H1 (cell line): ENCODE measurements around the gene C11orf42. TPM values are rescaled to one million over a fixed set of nuclear protein-coding genes. Genes with fewer than 3 reads are reported as not detected.

Experiments used
- CTCF ChIA-PET: fragments of 300-600 bp; sonication (Branson Sonifier 250); formaldehyde crosslinking; loops from one replicate; lab custom pipeline; 2021; ENCODE audit not compliant: partially characterized antibody; lab: Charles Lee
- POLR2A ChIA-PET: fragments of 300-600 bp; sonication (Branson Sonifier 250); formaldehyde crosslinking; loops from one replicate; lab custom pipeline; 2021; ENCODE audit warnings: inconsistent platforms; ENCODE audit not compliant: partially characterized antibody; lab: Charles Lee
- DNase-seq, 2 experiments: peaks; one replicate each; pipeline versions ENCODE4 v3.0.0 to v3.0.0-alpha.2; 2010 to 2022; ENCODE audit warnings: low spot score in 2 of 2, low read depth in 1 of 2, mixed read lengths in 1 of 2
- FAIRE-seq: peaks from 2 replicates; lab custom pipeline; 2011; peaks lifted over from hg19 to GRCh38; lab: Jason Lieb, UNC
- H2AFZ ChIP-seq: 2 replicates; pipeline ENCODE4 v1.8.1; 2012; ENCODE audit warnings: low read length, inconsistent platforms
- H2AK5ac ChIP-seq: 2 replicates; pipeline ENCODE4 v1.6.1; 2013; ENCODE audit warnings: low read depth, low read length
- H2BK120ac ChIP-seq: replicated peaks from 2 replicates; pipeline ENCODE3; 2013; ENCODE audit warnings: low read depth, low read length, inconsistent platforms
- H2BK12ac ChIP-seq: 2 replicates; pipeline ENCODE4 v1.6.1; 2013; ENCODE audit warnings: low read depth, low read length
- H2BK15ac ChIP-seq: 2 replicates; pipeline ENCODE4 v1.6.1; 2013; ENCODE audit warnings: low read length
- H2BK20ac ChIP-seq: 2 replicates; pipeline ENCODE4 v1.6.1; 2013; ENCODE audit warnings: low read length
- H2BK5ac ChIP-seq: 2 replicates; pipeline ENCODE4 v1.6.1; 2013; ENCODE audit warnings: low read depth, low read length
- H3K14ac ChIP-seq: 2 replicates; pipeline ENCODE4 v1.6.1; 2013; ENCODE audit warnings: inconsistent platforms; ENCODE audit not compliant: insufficient read length
- H3K18ac ChIP-seq: 2 replicates; pipeline ENCODE4 v1.6.1; 2013; ENCODE audit warnings: low read length; ENCODE audit errors: extremely low read depth
- H3K23ac ChIP-seq: 2 replicates; pipeline ENCODE4 v1.6.1; 2013; ENCODE audit warnings: inconsistent platforms; ENCODE audit not compliant: insufficient read length
- H3K23me2 ChIP-seq: 2 replicates; pipeline ENCODE4 v1.6.1; 2013; ENCODE audit warnings: low read depth, low read length
- H3K27ac ChIP-seq: 2 replicates; pipeline ENCODE4 v1.6.1; 2011; ENCODE audit warnings: low read depth, low read length, inconsistent platforms
- H3K27me3 ChIP-seq, 4 experiments: replicated peaks in 1 of 4; 1 replicate in 1 of 4; 2 replicates in 3 of 4; pipeline versions ENCODE4 v1.6.1 to v1.8.1; 2011 to 2013; ENCODE audit warnings: low read length in 3 of 4, mild to moderate bottlenecking in 3 of 4, inconsistent platforms in 2 of 4, mixed read lengths in 2 of 4, moderate library complexity in 1 of 4; ENCODE audit not compliant: control insufficient read depth in 3 of 4, insufficient read depth in 3 of 4; ENCODE audit errors: extremely low read depth in 1 of 4
- H3K36me3 ChIP-seq, 4 experiments: 2 replicates each; pipeline versions ENCODE4 v1.6.1 to v1.8.1; 2011 to 2013; ENCODE audit warnings: mild to moderate bottlenecking in 4 of 4, low read length in 3 of 4, moderate library complexity in 2 of 4, control low read depth in 1 of 4, inconsistent platforms in 1 of 4; ENCODE audit not compliant: insufficient read depth in 4 of 4, control insufficient read depth in 2 of 4
- H3K4ac ChIP-seq: replicated peaks from 2 replicates; pipeline ENCODE3; 2013; ENCODE audit warnings: low read length, low read depth, mixed read lengths, inconsistent platforms; ENCODE audit not compliant: insufficient read length
- H3K4me1 ChIP-seq, 4 experiments: replicated peaks in 1 of 4; 1 replicate in 1 of 4; 2 replicates in 3 of 4; pipeline versions ENCODE4 v1.6.1 to v1.8.1; 2011 to 2013; ENCODE audit warnings: low read length in 3 of 4, inconsistent platforms in 2 of 4, mixed read lengths in 1 of 4; ENCODE audit not compliant: insufficient read depth in 4 of 4, control insufficient read depth in 3 of 4
- H3K4me2 ChIP-seq, 2 experiments: 2 replicates each; pipeline versions ENCODE4 v1.6.1 to v1.8.1; 2011 to 2013; ENCODE audit warnings: low read depth in 2 of 2, low read length in 2 of 2, control low read depth in 1 of 2, inconsistent platforms in 1 of 2, mild to moderate bottlenecking in 1 of 2; ENCODE audit not compliant: insufficient read depth in 1 of 2
- H3K4me3 ChIP-seq, 4 experiments: fragments of 200-600, 300-600 bp in 1 of 4; sonication (generic), shearing (Covaris generic), sonication (Bioruptor Twin) in 1 of 4; 2 replicates each; pipeline versions ENCODE4 v1.5.1 to v1.8.1; 2011 to 2016; ENCODE audit warnings: low read length in 4 of 4, low read depth in 3 of 4, control low read depth in 2 of 4, inconsistent platforms in 2 of 4, mild to moderate bottlenecking in 2 of 4, mixed read lengths in 1 of 4, moderate library complexity in 1 of 4; ENCODE audit not compliant: insufficient read depth in 2 of 4; ENCODE audit errors: extremely low read depth in 1 of 4
- H3K56ac ChIP-seq: replicated peaks from 2 replicates; pipeline ENCODE3; 2013; ENCODE audit warnings: low read depth, mild to moderate bottlenecking, mixed read lengths, low read length, inconsistent platforms; ENCODE audit not compliant: insufficient read length
- H3K79me1 ChIP-seq: 2 replicates; pipeline ENCODE4 v1.6.1; 2013; ENCODE audit warnings: low read depth, low read length, control low read depth
- H3K79me2 ChIP-seq, 2 experiments: 2 replicates each; pipeline versions ENCODE4 v1.6.1 to v1.8.1; 2012 to 2013; ENCODE audit warnings: low read length in 2 of 2, mild to moderate bottlenecking in 2 of 2, inconsistent platforms in 1 of 2; ENCODE audit not compliant: insufficient read depth in 2 of 2, control insufficient read depth in 1 of 2
- H3K9ac ChIP-seq, 4 experiments: replicated peaks in 1 of 4; 1 replicate in 1 of 4; 2 replicates in 3 of 4; pipeline versions ENCODE4 v1.6.1 to v1.8.1; 2011 to 2013; ENCODE audit warnings: low read depth in 3 of 4, low read length in 3 of 4, control low read depth in 2 of 4, mild to moderate bottlenecking in 2 of 4, moderate library complexity in 2 of 4, inconsistent platforms in 1 of 4; ENCODE audit errors: extremely low read depth in 1 of 4
- H3K9me3 ChIP-seq, 2 experiments: 2 replicates each; pipeline versions ENCODE4 v1.6.1 to v1.8.1; 2012 to 2013; ENCODE audit warnings: mild to moderate bottlenecking in 2 of 2, moderate library complexity in 2 of 2, control low read depth in 1 of 2, inconsistent platforms in 1 of 2, low read depth in 1 of 2, low read length in 1 of 2, mixed read lengths in 1 of 2; ENCODE audit not compliant: insufficient read depth in 2 of 2
- H4K20me1 ChIP-seq, 2 experiments: replicated peaks in 1 of 2; 2 replicates each; pipeline versions ENCODE3 to v1.8.1; 2011 to 2013; ENCODE audit warnings: inconsistent platforms in 2 of 2, low read length in 2 of 2, mild to moderate bottlenecking in 1 of 2; ENCODE audit not compliant: insufficient read depth in 2 of 2, control insufficient read depth in 1 of 2
- H4K5ac ChIP-seq: 2 replicates; pipeline ENCODE4 v1.6.1; 2013; ENCODE audit warnings: low read length, low read depth, mixed read lengths, inconsistent platforms; ENCODE audit not compliant: insufficient read length
- H4K8ac ChIP-seq: 2 replicates; pipeline ENCODE4 v1.8.0; 2013; ENCODE audit warnings: mild to moderate bottlenecking, moderate library complexity, low read length, inconsistent platforms; ENCODE audit not compliant: insufficient read depth; ENCODE audit errors: extremely low read depth
- H4K91ac ChIP-seq: replicated peaks from 2 replicates; pipeline ENCODE3; 2013; ENCODE audit warnings: low read length, mixed read lengths, inconsistent platforms; ENCODE audit not compliant: insufficient read length
- ATF2 ChIP-seq: IDR thresholded peaks from 2 replicates; pipeline ENCODE4 v1.6.1; 2012; ENCODE audit warnings: low read length, inconsistent platforms
- BACH1 ChIP-seq: IDR thresholded peaks from 2 replicates; pipeline ENCODE4 v1.6.1; 2012; ENCODE audit warnings: low read length, improper control_type of control experiment
- CBX8 ChIP-seq: fragments of 300-800, 300-1000 bp; sonication (generic); IDR thresholded peaks from 2 replicates; pipeline ENCODE4 v1.7.1; 2016; ENCODE audit warnings: low read depth, low read length, borderline replicate concordance
- CHD2 ChIP-seq: IDR thresholded peaks from 2 replicates; pipeline ENCODE4 v1.6.1; 2012; ENCODE audit warnings: low read length, improper control_type of control experiment
- CTBP2 ChIP-seq: IDR thresholded peaks from 2 replicates; pipeline ENCODE4 v1.7.0; 2011; ENCODE audit warnings: borderline replicate concordance, mild to moderate bottlenecking, moderate library complexity, mixed read lengths, low read length; ENCODE audit not compliant: insufficient read depth, insufficient read length
- FOSL1 ChIP-seq: IDR thresholded peaks from 2 replicates; pipeline ENCODE4 v1.6.1; 2011; ENCODE audit warnings: mild to moderate bottlenecking, low read depth, low read length, moderate library complexity; ENCODE audit not compliant: insufficient read depth
- KDM5A ChIP-seq: fragments of 200-600 bp; IDR thresholded peaks from 2 replicates; pipeline ENCODE4 v1.7.1; 2012; ENCODE audit warnings: mild to moderate bottlenecking, low read length, inconsistent platforms, mixed read lengths
- POLR2A ChIP-seq, 2 experiments: IDR thresholded peaks; 1 replicate in 1 of 2; 2 replicates in 1 of 2; pipeline ENCODE4 v1.6.1; 2011; ENCODE audit warnings: low read depth in 2 of 2, low read length in 2 of 2, mild to moderate bottlenecking in 2 of 2; ENCODE audit errors: control extremely low read depth in 1 of 2
- POLR2AphosphoS5 ChIP-seq: IDR thresholded peaks from 2 replicates; pipeline ENCODE4 v1.6.1; 2011; ENCODE audit warnings: low read depth, low read length
- POU5F1 ChIP-seq: IDR thresholded peaks from 2 replicates; pipeline ENCODE4 v1.6.1; 2011; ENCODE audit warnings: low read depth, mild to moderate bottlenecking, low read length, moderate library complexity
- RAD21 ChIP-seq, 2 experiments: IDR thresholded peaks in 1 of 2; conservative IDR thresholded peaks in 1 of 2; 2 replicates each; pipeline ENCODE4 v1.6.1; 2011; ENCODE audit warnings: low read depth in 2 of 2, low read length in 2 of 2, improper control_type of control experiment in 1 of 2, inconsistent platforms in 1 of 2, mild to moderate bottlenecking in 1 of 2, moderate library complexity in 1 of 2
- USF2 ChIP-seq: IDR thresholded peaks from 2 replicates; pipeline ENCODE4 v1.6.1; 2011; ENCODE audit warnings: low read length, improper control_type of control experiment
- WGBS, 2 experiments: shearing (Covaris generic) in 1 of 2; methylation state at CpG; one replicate each; pipeline versions ENCODE4 v1.1.6 to v1.1.7; 2013 to 2015; ENCODE audit warnings: low lambda C conversion rate in 2 of 2, mixed read lengths in 2 of 2, inconsistent platforms in 1 of 2, low coverage in 1 of 2, missing lambda C conversion rate in 1 of 2; ENCODE audit not compliant: insufficient replicate concordance in 2 of 2, insufficient coverage in 1 of 2, insufficient read length in 1 of 2; ENCODE audit errors: extremely low coverage in 1 of 2, missing lambda C conversion rate in 1 of 2; 5-methylcytosine and 5-hydroxymethylcytosine counted together
- polyA plus RNA-seq, 7 experiments: library from polyadenylated mRNA; depleted of rRNA in 3 of 7; stranded (reverse) in 5 of 7; unstranded in 2 of 7; fragments of >200 nt in 5 of 7; fragments of 200-250 nt in 2 of 7; gene quantifications; 1 replicate in 5 of 7; 2 replicates in 1 of 7; 4 replicates in 1 of 7; pipeline versions ENCODE4 v1.2.1 to v1.2.3, GENCODE V29; 2011 to 2013; ENCODE audit warnings: missing spikeins in 2 of 7, mixed read lengths in 2 of 7
- total RNA-seq: library from RNA; stranded (reverse); fragmentation: NEBNext Ultra II Directional; extraction: Animal tissue kit (Norgen Biotek cat#: 25700); gene quantifications from 2 replicates; pipeline ENCODE4 v1.2.1, GENCODE V29; 2021

The C11orf42 gene
- total and polyA plus RNA-seq, 2 of the 8 experiments (the other 6 are each of a cell fraction or from before 2014, with no cell fraction given): not detected

GRCh38 chr11:6209801-6210200 lies 4.4 kb downstream of the C11orf42 start:
- H2BK20ac ChIP-seq: no peak overlapping the region
- DNase-seq: no peak
- ChIA-PET CTCF (no interaction called here), POLR2A (no interaction called here)
- H3K9ac ChIP-seq: no peak overlapping the region
- H4K20me1 ChIP-seq: no peaks in the 10 kb centered on the region
- H3K4me3 ChIP-seq: no peak overlapping the region
- H3K79me1 ChIP-seq: no peaks in the 10 kb centered on the region
- H4K5ac ChIP-seq: no peak overlapping the region
- no peak overlapping the region for H3K27ac ChIP-seq
- H3K36me3 ChIP-seq: peaks cover 2 to 23% (median 9%) of the 10 kb centered on the region in 4 experiments; a peak in 7 of 8 replicates
- H4K8ac ChIP-seq: no peak overlapping the region
- no peak overlapping the region for H3K14ac ChIP-seq
- H2AFZ ChIP-seq: no peak overlapping the region
- no peak overlapping the region for H3K18ac ChIP-seq
- H4K91ac ChIP-seq: no peak overlapping the region
- H2BK5ac ChIP-seq: no peak overlapping the region
- H2BK15ac ChIP-seq: no peak overlapping the region
- no peak overlapping the region for H2AK5ac ChIP-seq
- no peak overlapping the region for H3K4ac ChIP-seq
- 96% methylated on average over 12 of the region's 12 CpGs; no CpG with 5 or more reads in 1 of the 2 experiments for WGBS, 2 experiments
- H3K23ac ChIP-seq: no peak overlapping the region
- H3K4me2 ChIP-seq: no peak overlapping the region
- no peaks in the 10 kb centered on the region for H3K79me2 ChIP-seq
- H3K4me1 ChIP-seq: no peaks in the 10 kb centered on the region
- no peak overlapping the region for H2BK120ac ChIP-seq
- no peak overlapping the region for H2BK12ac ChIP-seq
- FAIRE-seq: no peak
- no peaks in the 10 kb centered on the region for H3K27me3 ChIP-seq
- H3K56ac ChIP-seq: no peak overlapping the region
- no peaks in the 10 kb centered on the region for H3K9me3 ChIP-seq
- H3K23me2 ChIP-seq: no peaks in the 10 kb centered on the region
- no peak for TF ChIP-seq RAD21 (IDR thresholded peaks at IDR 0.05 in 1 of 2, conservative IDR thresholded peaks at IDR 0.05 in 1 of 2; ENCODE audit: low read depth in 2 of 2, low read length in 2 of 2)
- no peak for TF ChIP-seq ATF2
- no peak for TF ChIP-seq POLR2A (IDR thresholded peaks at IDR 0.05; ENCODE audit: control extremely low read depth in 1 of 2, low read depth in 2 of 2, low read length in 2 of 2)
- TF ChIP-seq POU5F1: no peak
- no peak for TF ChIP-seq CBX8
- TF ChIP-seq BACH1: no peak
- TF ChIP-seq POLR2AphosphoS5: no peak
- TF ChIP-seq CHD2: no peak
- no peak for TF ChIP-seq USF2
- TF ChIP-seq FOSL1: no peak
- no peak for TF ChIP-seq KDM5A
- TF ChIP-seq CTBP2: no peak
